ENCODE measurements around the gene SYT17.
"Not testable (repeated sequence)": the region's sequence is repeated elsewhere in the genome, so short reads cannot be mapped to it uniquely, and the experiment has no call there.

SYT17 gene

DNA sequence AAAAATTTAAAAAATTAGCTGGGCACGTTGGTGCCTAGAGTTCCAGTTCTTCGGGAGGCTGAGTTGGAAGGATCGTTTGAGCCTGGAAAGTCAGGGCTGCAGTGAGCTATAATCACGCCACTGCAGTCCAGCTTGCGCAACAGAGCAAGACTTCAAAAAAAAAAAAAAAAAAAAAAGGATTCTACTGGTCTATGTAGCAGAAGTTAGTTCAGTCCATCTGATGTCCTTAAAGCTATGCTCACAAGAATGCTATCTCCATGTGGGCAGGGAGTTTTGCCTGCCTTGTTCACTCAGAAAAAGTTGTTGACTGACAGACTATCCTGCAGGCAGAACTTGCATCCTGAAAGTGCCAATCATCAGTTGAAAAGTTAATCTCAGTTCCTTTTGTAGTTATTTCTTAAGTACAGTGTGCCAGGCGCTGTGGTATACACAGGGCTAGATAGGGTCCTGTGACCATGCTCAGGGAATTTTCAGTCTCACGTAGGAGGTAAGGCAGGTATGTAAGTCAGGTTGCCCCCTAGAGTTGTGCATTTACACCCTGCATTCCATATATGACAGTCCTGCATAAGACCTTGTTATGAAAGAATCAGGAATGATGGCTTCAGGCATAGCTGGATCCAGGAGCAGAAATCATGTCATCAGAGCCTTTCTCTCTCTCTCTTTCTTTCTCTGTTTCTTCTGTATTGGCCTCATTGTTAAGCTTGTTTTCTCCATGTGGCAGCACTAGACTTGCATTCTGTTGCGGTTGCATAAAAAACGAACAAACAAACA, 7.6 kb downstream of the SYT17 start:
- no peak for DNase-seq

DNA sequence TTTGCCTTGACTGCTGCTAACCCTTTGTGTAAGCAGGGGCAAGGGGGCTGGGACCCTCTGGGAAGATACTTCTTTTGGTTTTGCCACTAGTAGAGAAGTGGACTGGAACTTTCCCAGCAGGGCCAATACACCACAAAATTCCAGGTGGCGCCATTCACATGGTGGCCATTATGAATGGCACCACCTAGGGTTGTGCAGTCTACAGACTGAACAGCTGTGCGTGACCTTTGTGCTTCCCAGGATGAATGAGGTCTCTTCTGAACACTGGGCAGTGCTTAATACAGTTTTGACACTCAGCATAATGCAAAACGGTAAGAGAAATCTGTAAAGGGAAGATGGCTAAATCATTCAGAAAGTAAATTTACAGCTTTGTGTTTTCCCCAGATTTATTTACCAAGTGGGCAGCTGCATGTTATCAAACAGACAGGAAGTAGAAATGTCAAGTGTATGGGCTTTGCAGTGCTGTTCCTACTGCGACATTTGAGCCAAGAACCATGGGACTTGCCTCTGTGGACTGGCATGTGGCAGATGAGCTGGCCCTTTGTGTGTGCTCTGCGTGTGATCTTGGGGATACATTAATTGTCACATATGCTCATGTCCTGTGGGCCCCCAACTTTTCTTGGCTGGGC, 9.2 kb downstream of the SYT17 start:
- no peak for DNase-seq

DNA sequence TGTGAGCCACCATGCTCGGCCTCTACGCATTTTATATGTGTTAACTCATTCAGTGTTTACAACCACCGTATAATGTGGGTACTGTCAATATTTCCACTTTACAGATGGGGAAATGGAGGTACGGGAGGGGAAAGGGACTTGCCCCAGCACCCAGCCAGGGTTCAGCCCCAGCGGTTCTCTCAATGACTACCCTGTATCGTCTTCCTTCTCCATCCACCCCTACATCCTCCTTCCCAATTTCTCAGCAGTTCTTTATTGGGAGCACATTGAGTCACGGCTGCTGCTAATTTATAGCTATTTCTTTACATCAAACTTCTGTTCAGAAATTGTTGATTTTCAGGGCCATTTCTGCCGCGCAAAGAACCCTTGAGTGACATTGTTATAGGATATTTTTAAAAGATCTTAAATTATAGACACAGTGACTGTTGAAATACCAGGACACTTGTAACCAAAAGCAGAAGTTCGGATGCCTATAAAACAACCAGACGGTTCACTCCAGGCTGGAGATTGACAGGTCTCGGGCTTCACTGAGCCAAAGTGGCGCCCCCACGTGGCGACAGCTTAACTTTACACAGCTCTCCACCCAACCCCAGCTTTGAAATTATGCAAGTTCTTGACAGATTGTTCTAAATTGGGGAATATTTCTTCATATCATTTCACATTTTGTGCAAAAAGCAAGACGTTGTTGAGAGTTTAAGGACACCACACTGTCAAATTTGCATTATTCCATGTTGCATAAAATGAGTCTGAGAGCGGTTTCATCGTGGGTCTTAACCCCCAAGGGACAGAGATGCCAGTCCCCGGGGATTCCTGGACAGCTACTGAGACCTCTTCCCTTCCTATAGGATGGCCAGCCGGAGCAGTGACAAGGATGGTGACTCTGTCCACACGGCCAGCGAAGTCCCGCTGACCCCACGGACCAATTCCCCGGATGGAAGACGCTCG, 11.8 kb downstream of the SYT17 start:
- no peak for DNase-seq

DNA sequence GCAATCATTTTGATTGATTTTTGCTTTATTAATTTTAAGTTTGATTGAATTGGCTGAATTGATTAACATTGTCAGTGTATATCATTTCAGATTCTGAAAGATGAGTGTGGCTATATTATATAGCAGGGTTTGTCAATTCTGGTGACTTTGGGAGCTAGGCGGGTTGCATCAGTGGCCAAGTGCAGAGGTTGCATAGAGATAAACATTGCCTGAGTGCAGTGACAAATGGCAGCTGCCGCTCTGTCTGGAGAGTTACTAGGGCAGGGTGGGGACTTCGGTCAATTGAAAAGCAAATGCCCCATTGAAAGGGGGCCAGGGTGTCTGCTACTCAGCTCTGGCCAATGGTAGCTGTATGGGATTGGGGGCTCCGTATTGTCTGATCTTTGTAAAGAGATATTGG, 12.7 kb downstream of the SYT17 start:
- DNase-seq, result no peak

DNA sequence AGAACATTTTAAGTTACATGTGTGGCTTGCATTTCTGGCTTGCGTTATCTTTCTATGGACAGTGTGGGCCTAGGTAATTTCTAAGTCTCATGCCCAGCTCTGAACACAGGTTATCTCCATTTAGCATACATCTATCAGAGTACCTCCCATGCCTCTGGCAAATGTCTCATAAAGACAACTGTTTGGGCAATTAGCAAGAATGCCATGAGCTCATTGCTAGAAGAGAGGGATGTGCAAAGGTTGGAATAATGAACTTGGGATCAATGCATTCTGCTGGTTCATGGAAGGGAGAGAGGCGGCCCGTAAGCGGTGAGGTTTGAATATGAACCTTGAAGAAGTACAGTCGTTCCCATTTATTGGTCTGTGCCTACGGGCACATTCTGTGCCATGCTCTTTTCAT, 14.4 kb downstream of the SYT17 start:
- no peak for DNase-seq

DNA sequence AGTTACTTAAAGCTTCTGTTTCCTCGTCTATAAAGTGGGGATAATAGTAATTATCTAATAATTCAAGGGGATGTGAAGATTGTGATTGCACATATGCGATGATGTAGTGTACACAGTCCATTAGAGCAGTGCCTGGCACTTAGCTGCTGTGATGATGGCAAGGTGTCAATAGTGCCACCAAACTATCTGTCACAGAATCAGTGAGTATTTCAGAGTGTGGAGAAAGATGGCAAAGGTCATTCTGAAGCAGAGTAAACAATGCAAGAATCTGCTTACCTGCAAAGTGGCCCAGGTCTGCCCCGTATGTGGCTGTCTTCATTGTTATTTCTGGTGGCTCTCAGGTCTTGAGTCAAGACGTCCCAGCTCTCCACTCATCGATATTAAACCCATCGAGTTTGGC, 15.1 kb downstream of the SYT17 start:
- no peak for DNase-seq

DNA sequence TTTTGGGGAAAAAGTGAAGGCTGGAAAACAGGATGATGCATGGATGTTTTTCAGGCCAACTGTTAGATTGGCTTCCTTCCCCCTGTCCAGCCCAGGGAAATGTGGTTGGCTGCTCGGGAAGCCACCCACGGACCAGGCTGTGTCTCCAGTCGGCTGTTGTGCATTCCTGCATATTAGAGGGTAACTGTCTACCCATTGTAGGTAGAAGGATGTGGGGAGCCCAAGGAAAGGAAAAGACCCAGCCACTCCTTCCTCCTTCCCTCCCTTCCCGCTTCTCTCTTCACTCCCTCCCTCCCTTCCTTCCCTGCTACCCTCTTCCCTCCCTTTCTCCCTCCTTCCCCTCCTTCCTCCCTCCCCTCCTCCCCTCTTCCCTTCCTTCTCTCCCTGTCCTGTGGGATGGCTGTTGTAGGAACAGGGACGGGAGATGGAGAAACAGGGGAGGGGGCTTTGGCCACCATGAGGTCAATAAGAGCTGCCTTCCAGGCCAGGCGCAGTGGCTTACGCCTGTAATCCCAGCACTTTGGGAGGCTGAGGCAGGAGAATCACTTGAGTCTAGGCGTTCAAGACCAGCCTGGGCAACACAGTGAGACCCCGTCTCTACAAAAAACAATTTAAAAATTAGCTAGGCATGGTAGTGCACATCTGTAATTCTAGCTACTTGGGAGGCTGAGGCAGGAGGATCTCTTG, 16.9 kb downstream of the SYT17 start:
- DNase-seq, result no peak

DNA sequence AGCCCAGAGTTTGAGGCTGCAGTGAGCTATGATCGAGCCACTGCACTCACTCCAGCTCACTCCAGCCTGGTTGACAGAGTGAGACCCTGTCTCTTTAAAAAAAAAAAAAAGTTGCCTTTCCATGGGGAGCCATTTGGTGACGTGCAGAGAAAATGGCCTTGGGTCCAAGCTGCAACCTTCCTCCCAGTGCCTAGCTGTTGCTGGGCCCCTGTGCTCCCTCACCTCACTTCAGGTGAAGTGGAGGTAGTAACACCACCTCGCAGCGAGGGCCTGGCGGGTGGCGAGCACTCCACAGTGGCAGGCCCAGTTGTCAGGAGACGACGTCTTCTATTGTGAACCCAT, 17.4 kb downstream of the SYT17 start:
- DNase-seq, result no peak

DNA sequence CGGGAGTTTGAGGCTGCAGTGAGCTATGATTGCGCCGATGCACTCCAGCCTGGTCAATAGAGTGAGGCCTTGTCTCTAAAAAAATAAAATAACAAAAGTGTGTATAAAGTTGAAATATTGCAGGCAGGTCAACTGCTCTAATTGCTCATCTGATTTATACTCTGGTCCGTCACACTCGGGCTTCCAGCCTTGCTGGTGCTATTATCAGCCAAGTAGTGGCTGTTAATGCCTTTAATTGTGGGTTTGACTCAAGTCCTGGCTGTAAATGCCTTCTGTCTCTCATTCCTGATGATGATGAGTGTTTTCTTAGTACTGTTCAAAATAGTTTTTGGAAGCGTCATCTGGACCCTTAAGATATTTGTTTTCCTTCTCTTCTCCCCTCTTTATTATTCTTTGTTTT, 18.4 kb downstream of the SYT17 start:
- no peak for DNase-seq

DNA sequence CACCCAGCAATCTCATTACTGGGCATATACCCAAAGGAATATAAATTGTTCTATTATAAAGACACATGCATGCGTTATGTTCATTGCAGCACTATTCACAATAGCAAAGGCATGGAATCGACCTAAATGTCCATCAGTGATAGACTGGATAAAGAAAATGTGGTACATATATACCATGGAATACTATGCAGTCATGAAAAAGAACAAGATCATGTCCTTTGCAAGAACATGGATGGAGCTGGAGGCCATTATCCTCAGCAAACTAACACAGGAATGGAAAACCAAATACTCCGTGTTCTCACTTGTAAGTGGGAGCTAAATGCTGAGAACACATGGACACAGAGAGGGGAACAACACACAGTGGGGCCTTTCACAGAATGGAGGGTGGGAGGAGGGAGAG, 19.9 kb downstream of the SYT17 start:
- DNase-seq, result not testable (repeated sequence)

DNA sequence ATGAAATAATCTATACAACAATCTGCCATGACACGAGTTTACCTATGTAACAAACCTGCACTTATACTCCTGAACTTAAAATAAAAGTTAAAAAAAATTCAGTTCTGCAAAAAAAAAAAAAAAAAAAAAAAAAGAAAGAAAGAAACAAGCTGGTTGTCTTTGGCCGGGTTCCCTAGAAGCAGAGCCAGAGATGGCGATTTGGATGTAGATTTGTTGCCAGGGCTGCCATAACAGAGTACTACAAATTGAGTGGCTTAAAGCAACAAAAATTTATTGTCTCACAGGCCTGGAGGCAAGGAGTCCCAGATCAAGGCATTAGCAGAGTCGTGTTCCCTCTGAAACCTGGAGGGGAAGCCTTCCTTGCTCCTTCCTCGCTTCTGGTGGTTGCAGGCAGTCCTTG, 20.4 kb downstream of the SYT17 start:
- no peak for DNase-seq

DNA sequence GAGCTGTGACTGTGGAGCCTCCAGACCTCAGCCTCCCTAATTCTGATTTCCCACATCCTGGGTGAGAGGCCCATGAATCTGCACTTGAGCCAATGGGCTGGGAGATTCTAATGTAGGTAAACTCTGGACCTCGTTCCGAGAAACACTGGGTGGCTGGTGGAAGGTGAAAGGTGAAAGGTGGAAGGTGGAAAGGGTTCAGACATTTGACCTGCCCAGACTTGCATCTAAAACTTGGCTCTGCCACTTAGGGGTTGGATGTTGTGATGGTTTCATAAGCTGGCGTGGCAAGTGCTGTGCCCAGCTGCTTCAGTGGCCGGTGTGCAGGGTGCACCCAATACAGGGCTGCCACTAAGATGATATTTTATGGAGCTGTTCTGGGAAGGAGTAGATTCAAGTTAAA, 24.8 kb downstream of the SYT17 start:
- DNase-seq, result no peak

DNA sequence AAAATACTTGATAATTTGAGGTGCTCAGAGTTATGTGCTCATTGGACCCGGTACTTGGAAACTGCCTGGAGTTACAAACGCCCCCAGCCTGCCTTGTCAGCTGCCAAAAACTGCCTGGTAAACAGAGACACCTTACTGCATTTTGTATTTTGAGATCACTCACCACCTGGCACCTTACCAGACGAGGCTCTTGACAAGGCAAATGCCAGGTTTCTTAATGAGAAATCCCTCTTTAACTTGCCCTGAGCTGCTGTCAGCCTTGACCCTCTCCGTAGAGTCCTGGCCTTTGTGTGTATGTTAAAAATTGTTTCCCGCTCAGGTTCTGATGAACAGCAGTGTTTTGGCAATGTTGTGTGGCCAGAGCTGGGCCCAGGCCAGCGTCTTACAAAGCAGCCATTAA, 28.8 kb downstream of the SYT17 start:
- no peak for DNase-seq

DNA sequence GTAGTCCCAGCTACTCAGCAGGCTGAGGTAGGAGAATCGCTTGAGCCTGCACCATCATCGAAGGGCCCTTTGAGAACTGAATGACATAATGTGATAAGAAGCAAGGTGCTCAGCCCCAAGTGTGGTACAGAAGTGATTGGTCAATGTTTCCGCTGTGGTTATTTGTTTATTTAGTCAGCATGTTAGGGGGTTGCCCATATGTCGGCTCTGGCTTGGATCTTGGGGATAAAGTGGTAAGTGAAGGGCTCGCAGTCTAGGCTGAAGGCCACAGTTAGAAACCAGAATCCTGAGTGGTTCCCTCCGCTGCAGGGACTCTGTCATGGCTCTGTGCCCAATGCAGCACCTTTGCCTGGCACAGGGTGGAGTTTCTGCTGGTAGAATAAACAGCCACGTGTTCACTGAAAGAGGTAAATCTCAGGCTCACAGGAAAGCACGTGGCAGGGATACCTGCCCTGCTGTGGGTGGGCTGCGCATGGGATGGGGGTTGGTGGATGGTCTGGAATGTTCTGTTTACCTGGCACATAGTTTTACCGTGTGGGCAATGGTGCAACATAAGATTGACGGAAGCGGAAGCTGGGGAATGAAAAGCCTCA, 35.4 kb downstream of the SYT17 start:
- DNase-seq, result no peak

DNA sequence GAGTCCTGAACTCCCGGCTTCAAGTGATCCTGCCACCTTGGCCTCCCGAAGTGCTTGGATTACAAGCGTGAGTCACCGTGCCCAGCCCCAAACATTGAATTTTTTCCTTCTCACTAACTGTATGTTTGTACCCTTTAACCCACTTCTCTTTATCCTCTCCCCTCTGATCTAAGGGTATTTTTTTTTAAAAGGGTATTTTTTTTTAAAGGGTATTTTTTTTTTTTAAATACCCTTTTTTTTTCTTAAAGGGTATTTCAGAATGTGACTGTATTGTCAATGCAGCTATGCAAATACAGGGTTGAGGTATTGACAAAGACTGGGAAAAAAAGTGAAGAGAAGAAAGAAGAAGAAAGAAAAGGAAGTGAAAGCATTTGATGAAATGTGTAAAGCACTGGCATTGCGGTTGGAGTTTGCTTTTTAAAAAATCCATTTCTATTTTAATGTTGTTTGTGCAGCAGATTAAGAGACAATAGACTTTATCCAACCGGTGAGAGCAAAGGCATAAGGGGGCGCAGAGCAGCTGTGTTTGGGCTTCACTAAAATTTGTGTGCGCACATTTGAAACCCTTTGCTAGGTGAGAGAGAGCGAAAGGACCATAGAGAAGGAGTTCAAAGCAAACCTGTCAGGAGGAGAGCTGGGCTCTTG, 42.4 kb downstream of the SYT17 start:
- DNase-seq, result no peak

DNA sequence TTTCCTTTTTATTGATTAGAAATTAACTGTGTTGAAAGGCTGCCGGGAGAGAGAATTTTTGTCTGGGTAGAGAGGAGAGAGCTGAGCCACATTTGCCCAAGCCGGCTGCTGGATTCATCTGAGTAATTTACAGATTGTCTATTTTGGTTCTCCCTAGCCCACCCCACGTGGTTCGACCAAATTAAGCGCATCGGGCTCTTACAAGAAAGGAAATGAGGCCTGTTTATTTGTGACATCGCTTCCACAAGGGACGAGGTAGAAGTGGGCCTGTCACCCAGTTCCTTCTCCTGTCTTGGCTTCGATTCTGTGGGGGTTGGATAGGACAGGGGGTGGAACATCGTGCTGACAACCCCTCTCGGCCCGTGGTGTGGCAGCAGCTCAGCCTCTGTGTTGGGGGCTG, 42.9 kb downstream of the SYT17 start:
- DNase-seq, result no peak

DNA sequence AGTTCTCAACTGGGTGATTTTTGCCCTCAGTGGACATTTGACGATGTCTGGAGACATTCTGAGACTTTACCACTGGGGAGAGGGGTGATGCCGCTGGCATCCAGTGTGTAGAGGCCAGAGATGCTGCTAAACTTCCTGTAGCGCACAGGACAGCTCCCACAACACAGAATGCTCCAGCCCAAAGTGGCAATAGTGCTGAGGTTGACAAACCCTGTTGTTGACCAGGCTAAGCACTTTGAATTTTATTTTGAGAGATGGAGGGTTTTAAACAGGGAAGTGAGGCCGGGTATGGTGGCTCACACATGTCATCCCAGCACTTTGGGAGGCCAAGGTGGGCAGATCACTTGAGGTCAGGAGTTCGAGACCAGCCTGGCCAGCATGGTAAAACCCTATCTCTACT, 44.0 kb downstream of the SYT17 start:
- no peak for DNase-seq

DNA sequence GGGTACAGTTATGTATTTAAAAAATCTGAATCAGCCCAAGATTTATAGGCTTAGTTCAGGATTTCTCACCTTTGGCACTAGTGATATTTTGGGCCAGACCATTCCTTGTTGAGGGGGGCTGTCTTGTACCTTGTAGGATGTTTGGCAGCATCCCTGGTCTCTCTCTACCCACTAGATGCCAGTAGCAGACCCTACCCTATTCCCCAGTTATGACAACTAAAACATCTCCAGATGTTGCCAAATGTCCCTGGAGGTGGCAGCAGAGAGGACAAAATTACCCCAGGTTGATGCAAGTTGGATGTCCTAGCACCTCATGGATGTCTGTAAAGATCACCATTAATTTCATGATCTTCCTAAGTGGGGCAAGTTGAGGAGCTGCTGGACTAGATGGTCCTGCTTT, 45.8 kb downstream of the SYT17 start:
- DNase-seq, result no peak

DNA sequence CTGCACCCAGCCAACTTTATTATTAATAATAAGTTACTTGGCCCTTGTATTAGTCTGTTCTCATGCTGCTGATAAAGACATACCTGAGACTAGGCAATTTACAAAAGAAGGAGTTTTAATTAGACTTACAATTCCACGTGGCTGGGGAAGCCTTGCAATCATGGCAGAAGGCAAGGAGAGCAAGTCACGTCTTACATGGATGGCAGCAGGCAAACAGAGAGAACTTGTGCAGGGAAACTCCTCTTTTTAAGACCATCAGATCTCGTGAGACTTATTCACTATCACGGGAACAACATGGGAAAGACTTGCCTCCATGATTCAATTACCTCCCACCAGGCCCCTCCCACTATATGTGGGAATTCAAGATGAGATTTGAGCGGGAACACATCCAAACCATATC, 47.7 kb downstream of the SYT17 start:
- DNase-seq, result no peak

DNA sequence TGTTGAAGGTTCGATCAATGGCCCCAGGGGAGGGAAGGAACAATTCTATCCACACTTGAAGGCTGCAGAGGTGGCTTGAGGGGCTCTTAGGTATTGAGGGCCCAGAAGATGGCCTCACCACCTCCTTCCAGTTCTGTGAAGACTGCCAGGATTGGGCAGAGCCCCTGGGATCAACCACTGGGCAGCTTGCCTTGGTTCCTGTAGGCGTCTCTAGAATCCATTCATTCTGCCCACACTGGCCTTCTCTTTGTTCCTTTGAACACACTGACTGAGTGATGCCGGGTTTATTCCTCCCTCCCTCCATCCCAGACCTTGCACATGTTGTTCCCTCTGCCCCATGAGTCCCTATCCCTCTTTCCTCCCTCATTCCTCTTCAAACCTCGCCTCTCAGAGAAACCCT, 50.5 kb downstream of the SYT17 start:
- no peak for DNase-seq

DNA sequence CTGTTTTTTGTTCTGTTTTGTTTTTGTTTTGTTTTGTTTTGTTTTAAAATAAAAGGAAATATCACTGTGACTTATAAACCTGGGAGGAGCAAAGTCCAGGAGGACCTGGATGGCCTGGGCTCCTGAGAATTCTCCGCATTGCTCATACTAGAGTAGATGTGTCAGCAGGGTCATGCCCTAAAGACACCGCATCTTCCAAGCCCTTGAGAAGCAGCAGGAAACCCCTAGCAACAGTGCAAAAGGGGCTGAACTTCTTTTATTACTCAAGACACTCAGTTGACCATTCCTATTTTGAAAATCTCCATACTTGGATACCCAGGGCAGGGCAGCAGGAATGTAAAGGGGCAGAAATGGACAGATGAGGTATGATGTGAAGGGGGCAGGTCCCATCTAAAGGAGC, 51.8 kb downstream of the SYT17 start:
- DNase-seq, result no peak

Data from NCI-H526 treated with DMSO at 0.1 percent for 48 hours (cell line).